ENCODE measurements around the gene TSPAN7. TPM values are rescaled to one million over a fixed set of nuclear protein-coding genes. Genes with fewer than 3 reads are reported as not detected.

Gene TSPAN7
- total and polyA plus RNA-seq, 2 donors (not counting 3 experiments of a cell fraction or from before 2014, with no cell fraction given), result 3.2 to 5.2 TPM

DNA sequence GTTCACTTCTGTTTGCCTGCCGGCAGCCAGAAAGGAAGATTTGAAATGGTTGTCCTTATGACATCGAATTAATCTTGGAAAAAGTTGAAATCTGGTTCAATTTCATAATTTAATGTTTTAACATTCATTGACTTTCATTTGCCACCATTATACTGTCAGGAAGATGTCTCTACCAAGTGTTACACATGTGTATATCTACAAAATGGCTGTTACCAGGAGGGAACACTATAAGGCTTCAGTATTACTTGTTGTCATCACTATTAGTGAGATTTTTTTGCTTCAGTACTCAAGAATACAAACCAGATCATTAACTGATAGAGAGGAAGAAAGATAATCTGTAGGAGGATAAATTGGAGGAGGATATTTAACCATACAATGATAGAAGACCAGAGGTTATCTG lies 71.2 kb downstream of the TSPAN7 start:
- POLR2A ChIA-PET, result no interaction called here
- Histone ChIP-seq H3K4me3 (replicated peaks in 1 of 3; ENCODE audit: insufficient read depth in 1 of 3, low read depth in 1 of 3, low read length in 3 of 3) (no peak overlapping the region), H4K20me1 (replicated peaks; ENCODE audit: control insufficient read depth, extremely low read depth, insufficient read depth, low read length) (no peaks in the 10 kb centered on the region), H3K27me3 (ENCODE audit: control insufficient read depth in 2 of 2, insufficient read depth in 2 of 2, low read length in 2 of 2) (no peaks in the 10 kb centered on the region), H2AFZ (ENCODE audit: low read depth, low read length) (no peak overlapping the region), H3K36me3 (ENCODE audit: control insufficient read depth in 2 of 2, extremely low read depth in 1 of 2, insufficient read depth in 2 of 2, low read length in 2 of 2) (no peaks in the 10 kb centered on the region), H3K79me2 (ENCODE audit: control insufficient read depth, insufficient read depth, low read length) (no peaks in the 10 kb centered on the region), H3K9me1 (replicated peaks; ENCODE audit: control insufficient read depth, extremely low read depth, insufficient read depth, low read length) (no peaks in the 10 kb centered on the region), H3K4me2 (ENCODE audit: insufficient read depth, low read length) (no peak overlapping the region), H3K9ac (replicated peaks; ENCODE audit: extremely low read depth, insufficient read depth, low read length) (no peak overlapping the region), H3K27ac (ENCODE audit: insufficient read depth, low read depth, low read length) (no peak overlapping the region), H3K4me1 (ENCODE audit: control insufficient read depth, extremely low read depth, insufficient read depth, low read length) (peaks cover 9% of the 10 kb centered on the region), H3K9me3 (replicated peaks; ENCODE audit: control insufficient read depth, insufficient read depth, low read length) (no peaks in the 10 kb centered on the region)
- CTCF ChIA-PET, result no interaction called here
- BruUV-seq (replicated peaks), result no TSS peak
- DNase-seq (ENCODE audit: low read depth, low spot score) (no peak), FAIRE-seq (no peak)
- intact Hi-C loops (cut with micrococcal nuclease), result no loop called here
- TF ChIP-seq POLR2A (IDR thresholded peaks at IDR 0.05; ENCODE audit: low read depth, low read length) (no peak), FOS (IDR thresholded peaks at IDR 0.05; ENCODE audit: borderline replicate concordance, insufficient read depth, low read length) (no peak), JUN (IDR thresholded peaks at IDR 0.05; ENCODE audit: borderline replicate concordance, insufficient read depth, insufficient read length, low read depth) (no peak), GATA2 (IDR thresholded peaks at IDR 0.05; ENCODE audit: insufficient read depth, insufficient read length, low read depth, low read length) (no peak), EZH2 (IDR thresholded peaks at IDR 0.05; ENCODE audit: borderline replicate concordance, low read depth, low read length, severe bottlenecking) (no peak), MYC (IDR thresholded peaks at IDR 0.05; ENCODE audit: low read depth, low read length) (no peak), POLR2AphosphoS5 (IDR thresholded peaks at IDR 0.05; ENCODE audit: insufficient read depth, low read depth, low read length) (no peak)
- TF ChIP-seq, protein P1, sequence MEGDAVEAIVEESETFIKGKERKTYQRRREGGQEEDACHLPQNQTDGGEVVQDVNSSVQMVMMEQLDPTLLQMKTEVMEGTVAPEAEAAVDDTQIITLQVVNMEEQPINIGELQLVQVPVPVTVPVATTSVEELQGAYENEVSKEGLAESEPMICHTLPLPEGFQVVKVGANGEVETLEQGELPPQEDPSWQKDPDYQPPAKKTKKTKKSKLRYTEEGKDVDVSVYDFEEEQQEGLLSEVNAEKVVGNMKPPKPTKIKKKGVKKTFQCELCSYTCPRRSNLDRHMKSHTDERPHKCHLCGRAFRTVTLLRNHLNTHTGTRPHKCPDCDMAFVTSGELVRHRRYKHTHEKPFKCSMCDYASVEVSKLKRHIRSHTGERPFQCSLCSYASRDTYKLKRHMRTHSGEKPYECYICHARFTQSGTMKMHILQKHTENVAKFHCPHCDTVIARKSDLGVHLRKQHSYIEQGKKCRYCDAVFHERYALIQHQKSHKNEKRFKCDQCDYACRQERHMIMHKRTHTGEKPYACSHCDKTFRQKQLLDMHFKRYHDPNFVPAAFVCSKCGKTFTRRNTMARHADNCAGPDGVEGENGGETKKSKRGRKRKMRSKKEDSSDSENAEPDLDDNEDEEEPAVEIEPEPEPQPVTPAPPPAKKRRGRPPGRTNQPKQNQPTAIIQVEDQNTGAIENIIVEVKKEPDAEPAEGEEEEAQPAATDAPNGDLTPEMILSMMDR (IDR thresholded peaks at IDR 0.05; ENCODE audit: extremely low read depth in 1 of 2, insufficient read depth in 1 of 2, low read depth in 1 of 2, low read length in 2 of 2), result no peak
- TF ChIP-seq, protein P2, sequence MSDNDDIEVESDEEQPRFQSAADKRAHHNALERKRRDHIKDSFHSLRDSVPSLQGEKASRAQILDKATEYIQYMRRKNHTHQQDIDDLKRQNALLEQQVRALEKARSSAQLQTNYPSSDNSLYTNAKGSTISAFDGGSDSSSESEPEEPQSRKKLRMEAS (IDR thresholded peaks at IDR 0.05; ENCODE audit: insufficient read depth, insufficient read length), result no peak
- dilution Hi-C loops (cut with MboI; ENCODE audit: extremely low pct_ligation_motif_present, low sequenced_read_pairs), result no loop called here
